T-helper 2 cell (primary cell): Measurements from ENCODE around the gene TMEM87B.
A peak's percentile ranks its signal among the peaks of the same experiment; 100 is the strongest.

Experiments used
- DNase-seq, 5 experiments: peaks; one replicate each; pipeline versions ENCODE4 v3.0.0 to v3.0.0-alpha.2; 2012 to 2022
- total RNA-seq, 2 donors: gene quantifications; one replicate each; lab custom pipeline; 2026; lab: John Stamatoyannopoulos, UW

Gene TMEM87B
- total RNA-seq, result 30.6 to 56.2 reads per million in 2 donors

GRCh38 chr2:112054847-112055729 lies at the start of gene TMEM87B:
Gene TMEM87B (plus strand): TSS chr2:112055269. CDS start chr2:112055592, 323 bp downstream.
- DNase-seq, result peak; percentile 91 to 98 (median 97)

DNA sequence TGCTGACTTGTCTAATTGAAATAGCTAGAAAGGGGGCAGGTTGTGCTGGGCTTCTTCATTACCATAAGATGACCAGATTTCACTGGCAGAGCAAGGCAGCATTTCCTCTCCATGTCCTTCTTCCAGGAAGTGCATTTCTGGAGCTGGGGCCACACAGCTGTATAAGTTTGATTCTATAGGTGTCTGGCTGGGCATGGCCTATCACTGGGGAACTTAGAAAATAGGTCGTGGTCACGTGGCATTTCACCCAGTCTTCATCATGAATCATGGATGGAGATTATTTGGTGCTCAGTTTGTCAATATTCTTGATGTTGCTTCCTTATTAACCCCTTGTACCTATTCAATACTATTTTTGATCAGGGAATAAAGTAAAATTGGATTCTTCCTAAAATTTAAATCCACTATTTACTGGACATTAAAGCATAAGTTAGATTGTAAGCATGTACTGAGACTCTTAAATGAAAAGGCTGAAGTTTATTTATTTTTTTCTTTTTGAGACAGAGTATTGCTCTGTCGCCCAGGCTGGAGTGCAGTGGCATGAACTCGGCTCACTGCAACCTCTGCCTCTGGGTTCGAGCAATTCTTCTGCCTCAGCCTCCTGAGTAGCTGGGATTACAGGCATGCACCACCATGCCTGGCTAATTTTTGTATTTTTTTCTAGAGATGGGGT lies 49.5 kb upstream of the TMEM87B start:
- DNase-seq, result no peak

GRCh38 chr2:112006076-112006410 lies 49.0 kb upstream of the TMEM87B start:
- DNase-seq, result no peak

- no peak for DNase-seq
Measured at GRCh38 chr2:112007493-112007892, 47.6 kb upstream of the TMEM87B start.

GRCh38 chr2:112008910-112009485 lies 46.1 kb upstream of the TMEM87B start:
- no peak for DNase-seq

DNA sequence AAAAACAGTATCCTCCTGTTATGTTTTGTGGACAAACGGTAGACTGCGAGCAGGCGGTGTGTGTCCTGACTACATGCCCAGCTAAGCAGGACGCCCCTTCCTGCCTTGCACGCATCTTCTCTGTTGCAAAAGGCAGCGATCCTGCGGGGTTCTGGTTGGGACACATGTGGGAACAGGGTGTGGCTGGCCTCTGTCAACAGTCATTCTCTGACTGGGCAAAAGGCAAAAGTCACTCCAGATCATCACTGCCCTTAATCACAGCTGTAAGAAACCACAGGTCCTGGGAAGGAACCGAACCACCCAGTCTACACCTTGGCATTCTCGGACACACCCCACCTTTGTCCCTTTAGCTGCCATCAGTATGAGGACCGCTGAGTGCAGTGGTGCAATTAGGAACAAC lies 44.3 kb upstream of the TMEM87B start:
- no peak for DNase-seq

GRCh38 chr2:112012556-112012955 lies 42.5 kb upstream of the TMEM87B start:
- DNase-seq, result no peak

- no peak for DNase-seq
Measured at GRCh38 chr2:112018846-112019245, 36.2 kb upstream of the TMEM87B start.

GRCh38 chr2:112019569-112019982 lies 35.5 kb upstream of the TMEM87B start:
- no peak for DNase-seq

- no peak for DNase-seq
Measured at GRCh38 chr2:112020561-112020960, 34.5 kb upstream of the TMEM87B start.

DNA sequence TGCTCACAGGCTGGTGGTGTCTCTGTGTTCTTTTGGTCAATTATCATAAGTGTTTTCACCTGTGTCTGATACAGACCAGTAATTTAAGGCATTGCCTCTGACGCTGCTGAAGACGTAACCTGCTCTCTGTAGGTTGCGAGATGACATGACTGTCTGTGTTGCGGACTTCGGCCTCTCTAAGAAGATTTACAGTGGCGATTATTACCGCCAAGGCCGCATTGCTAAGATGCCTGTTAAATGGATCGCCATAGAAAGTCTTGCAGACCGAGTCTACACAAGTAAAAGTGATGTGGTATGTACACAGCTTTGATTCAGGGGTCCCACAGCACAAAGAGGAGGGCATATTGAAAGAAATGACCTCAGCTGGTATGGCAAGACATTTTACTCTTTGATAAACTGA lies 33.8 kb upstream of the TMEM87B start:
- no peak for DNase-seq

DNA sequence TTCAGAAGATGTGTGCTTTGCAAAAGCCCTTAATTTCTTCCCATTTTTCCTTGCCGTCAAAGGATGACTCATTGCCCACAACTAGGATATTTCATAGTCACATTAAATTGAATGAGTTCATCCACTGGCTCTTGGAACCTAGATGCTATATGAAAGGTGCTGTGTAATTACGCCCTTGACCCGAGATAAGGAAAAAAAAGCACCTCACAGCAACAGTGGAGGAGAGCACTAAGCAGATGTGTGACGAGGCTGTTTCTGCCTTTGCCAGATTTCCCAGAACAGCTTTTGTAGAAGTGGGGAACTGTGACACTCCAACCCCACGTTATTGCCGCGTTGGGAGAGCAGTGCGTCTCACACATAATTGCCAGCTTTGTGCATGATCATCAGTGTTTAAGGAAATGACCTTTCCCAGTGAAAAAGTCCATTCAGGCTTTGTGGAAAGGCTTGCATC lies 33.3 kb upstream of the TMEM87B start:
- DNase-seq, result no peak

- DNase-seq, result no peak
Measured at GRCh38 chr2:112023707-112024106, 31.4 kb upstream of the TMEM87B start.

DNA sequence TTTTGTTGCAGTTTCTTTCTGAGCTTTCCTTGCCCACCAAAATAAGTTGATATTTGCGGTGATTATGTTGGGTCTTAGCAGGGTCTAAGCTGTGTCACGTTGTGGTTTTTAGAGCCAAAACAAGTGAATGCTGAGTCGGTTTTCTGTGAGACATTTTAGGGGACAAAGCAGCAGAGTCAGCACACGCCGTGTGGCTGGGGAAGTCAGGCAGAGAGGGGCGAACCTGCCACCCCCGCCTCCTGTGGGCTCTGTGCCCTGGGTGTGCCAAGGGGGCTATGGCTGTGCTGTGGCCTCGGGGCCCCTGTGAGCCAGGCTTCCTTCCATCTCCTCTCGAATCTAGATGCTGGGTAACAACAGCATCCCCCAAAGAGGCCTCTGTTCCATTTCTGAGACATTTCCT lies 30.8 kb upstream of the TMEM87B start:
- no peak for DNase-seq

DNA sequence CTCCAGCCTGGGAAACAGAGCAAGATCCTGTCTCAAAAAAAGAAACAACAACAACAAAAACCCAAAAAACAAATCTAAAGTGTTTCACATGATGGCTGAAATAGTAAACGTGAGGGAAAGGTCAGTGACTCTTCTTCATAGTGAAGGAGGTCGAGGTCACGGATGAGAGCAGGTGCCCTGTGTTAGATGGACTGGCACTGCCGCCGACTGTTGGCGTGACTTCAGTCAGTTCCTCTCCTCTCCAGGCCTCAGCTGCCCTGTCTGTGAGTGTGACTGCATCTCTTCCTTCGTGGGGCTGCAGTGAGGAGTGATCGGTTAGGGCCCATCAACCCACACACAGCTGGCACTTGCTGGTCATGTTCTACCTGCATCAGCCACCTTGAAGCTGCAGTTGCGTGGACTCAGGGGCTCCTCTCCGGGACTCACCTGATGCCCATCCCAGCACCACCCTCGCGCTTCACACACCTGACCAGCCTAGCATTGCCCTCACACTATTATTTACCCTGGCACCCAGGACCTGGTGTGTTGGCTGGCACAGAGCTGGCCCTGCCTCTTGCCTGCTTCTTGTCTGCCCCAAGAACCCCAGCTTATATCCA lies 30.1 kb upstream of the TMEM87B start:
- no peak for DNase-seq

GRCh38 chr2:112026509-112026908 lies 28.6 kb upstream of the TMEM87B start:
- DNase-seq, result no peak

DNA sequence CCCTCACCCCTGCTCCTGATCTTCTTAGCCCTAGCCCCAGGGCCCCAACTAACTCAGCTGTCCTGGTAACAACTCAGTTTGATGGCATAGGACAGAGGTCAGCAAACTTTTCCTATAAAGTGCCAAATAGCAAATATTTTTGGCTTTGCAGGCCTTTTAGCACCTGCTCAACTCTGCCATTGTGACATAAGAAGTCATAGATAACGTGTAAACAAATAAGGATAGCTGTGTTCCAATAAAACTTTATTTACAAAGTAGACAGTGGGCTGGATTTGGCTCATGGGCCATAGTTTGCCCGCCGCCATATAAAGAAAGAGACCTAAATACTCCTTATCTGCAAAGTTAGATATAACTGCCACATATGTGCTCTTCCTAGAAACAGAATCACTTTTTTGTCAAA lies 27.3 kb upstream of the TMEM87B start:
- DNase-seq, result no peak

GRCh38 chr2:112029164-112029563 lies 25.9 kb upstream of the TMEM87B start:
- DNase-seq, result no peak

- no peak for DNase-seq
Measured at GRCh38 chr2:112031473-112032223, 23.4 kb upstream of the TMEM87B start.

DNA sequence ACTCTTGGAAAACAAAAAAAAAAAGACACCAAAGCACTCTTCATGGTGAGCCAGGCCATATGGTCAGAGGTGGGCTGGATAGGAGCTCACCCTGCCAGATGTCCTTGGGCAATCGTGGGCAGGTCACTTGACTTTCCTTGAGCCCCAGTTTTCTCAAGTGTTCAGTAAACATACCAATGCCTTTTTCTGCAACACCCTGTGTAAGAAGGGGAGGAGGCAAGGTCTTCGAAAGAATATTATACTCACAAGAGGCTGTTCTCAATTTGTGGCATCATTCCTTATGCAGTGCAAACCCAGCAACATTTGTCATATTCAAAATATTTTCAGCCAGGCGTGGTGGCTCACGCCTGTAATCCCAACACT lies 22.9 kb upstream of the TMEM87B start:
- DNase-seq, result no peak

DNA sequence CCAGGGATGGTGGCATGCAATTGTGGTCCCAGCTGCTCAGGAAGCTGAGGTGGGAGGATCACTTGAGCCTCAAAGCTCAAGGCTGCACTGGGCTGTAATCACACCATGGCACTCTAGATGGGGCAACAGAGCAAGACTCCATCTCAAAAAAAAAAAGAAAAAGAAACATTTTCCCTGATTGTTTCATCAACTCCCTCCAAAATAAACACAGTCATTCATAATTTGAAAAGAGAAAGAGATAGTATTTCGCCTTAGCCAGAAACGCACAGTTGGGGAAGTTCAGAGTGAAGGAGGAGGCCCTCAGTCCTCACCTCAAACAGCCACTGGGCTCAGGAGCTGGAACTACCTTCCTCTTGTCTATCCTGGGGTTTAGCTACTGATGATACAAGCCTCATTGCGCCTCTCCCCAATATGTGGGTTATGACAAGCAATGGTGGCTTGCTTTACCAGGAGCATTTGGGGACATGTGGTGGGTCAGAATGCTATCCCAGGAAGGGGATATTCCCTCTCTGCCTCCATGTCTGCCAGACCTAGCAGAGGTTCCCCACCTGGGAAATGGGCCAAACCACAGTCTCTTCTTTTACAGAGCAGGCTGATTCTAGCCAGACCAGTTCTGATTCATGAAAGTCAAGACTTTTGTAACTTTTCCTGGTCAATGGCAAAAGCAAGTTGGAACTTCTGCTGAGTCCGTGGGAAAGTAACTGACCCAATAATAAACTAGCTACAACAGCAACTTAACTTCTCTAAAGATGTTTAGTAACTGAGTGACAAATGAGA lies 22.2 kb upstream of the TMEM87B start:
- no peak for DNase-seq

GRCh38 chr2:112033600-112033999 lies 21.5 kb upstream of the TMEM87B start:
- DNase-seq, result no peak
